Upper lobe of right lung (tissue), 1 donor: ENCODE measurements around the gene IL18BP. TPM values are rescaled to one million over a fixed set of nuclear protein-coding genes. Genes with fewer than 3 reads are reported as not detected.

Experiments
- ATAC-seq: fragments of 200-7000 bp; cut with Tn5 transposase; one replicate; pipeline ENCODE4 v1.9.1; 2020; ENCODE audit warnings: mild to moderate bottlenecking, moderate library complexity
- DNase-seq: peaks from one replicate; pipeline ENCODE4 v3.0.0-alpha.2; 2020
- H3K27ac ChIP-seq: fragments of 200-600 bp; one replicate; pipeline ENCODE4 v1.8.0; 2022
- H3K27me3 ChIP-seq: fragments of 200-600 bp; one replicate; pipeline ENCODE4 v1.8.0; 2022; ENCODE audit warnings: mild to moderate bottlenecking
- H3K36me3 ChIP-seq: fragments of 200-600 bp; one replicate; pipeline ENCODE4 v1.8.0; 2022
- H3K4me1 ChIP-seq: fragments of 200-600 bp; one replicate; pipeline ENCODE4 v1.8.0; 2022
- H3K4me3 ChIP-seq: fragments of 200-600 bp; one replicate; pipeline ENCODE4 v1.8.0; 2022; ENCODE audit warnings: mild to moderate bottlenecking
- H3K9me3 ChIP-seq: fragments of 200-600 bp; one replicate; pipeline ENCODE4 v1.8.0; 2022
- CTCF ChIP-seq: fragments of 200-600 bp; IDR thresholded peaks from one replicate; pipeline ENCODE4 v1.8.0; 2022; ENCODE audit warnings: antibody characterized with exemption
- intact Hi-C: fragments of 100-400 bp; cut with DNase I; formaldehyde crosslinking; loops from one replicate; pipeline ENCODE4 v1.11.0; 2022
- total RNA-seq: library from RNA; stranded (reverse); fragmentation: NEBNext Ultra II Directional; extraction: Animal tissue kit (Norgen Biotek cat#: 25700); gene quantifications from one replicate; pipeline ENCODE4 v1.2.1, GENCODE V29; 2021
- donor health status: DM: no; HTN: yes; CAD: no; lungs with severe emphysema.

The IL18BP gene
- total RNA-seq, 1 donor from 2014 or later: 21.5 TPM

GRCh38 chr11:72013765-72014711 lies 15.3 kb downstream of the IL18BP start:
- Histone ChIP-seq H3K4me1 (peaks cover 13% of the 10 kb centered on the region), H3K36me3 (peaks cover 100% of the 10 kb centered on the region), H3K27me3 (no peaks in the 10 kb centered on the region), H3K4me3 (no peak overlapping the region), H3K9me3 (no peaks in the 10 kb centered on the region), H3K27ac (peak overlapping the region; percentile 36)
- intact Hi-C loops: no loop called here
- no peak for ATAC-seq
- TF ChIP-seq CTCF: no peak
- DNase-seq: peak; percentile 49

- no peak overlapping the region for H3K27ac ChIP-seq
- intact Hi-C loops: loop anchor here (5.0 kb wide), 1 partner anchor 77 kb away; no protein-coding TSS in a partner anchor
These were observed 16.1 kb downstream of the IL18BP start for GRCh38 chr11:72014761-72015320.

GRCh38 chr11:72015511-72016061 lies 16.9 kb downstream of the IL18BP start:
- Histone ChIP-seq H3K9me3 (no peaks in the 10 kb centered on the region), H3K27ac (no peak overlapping the region), H3K4me1 (peaks cover 13% of the 10 kb centered on the region), H3K36me3 (peaks cover 100% of the 10 kb centered on the region), H3K4me3 (no peak overlapping the region), H3K27me3 (no peaks in the 10 kb centered on the region)
- ATAC-seq: no peak
- intact Hi-C loops: loop anchor here (5.0 kb wide), 1 partner anchor 77 kb away; no protein-coding TSS in a partner anchor
- DNase-seq: peak; percentile 53
- peak; percentile 13 for TF ChIP-seq CTCF

More at GRCh38 chr11:72014761-72015320, 16.1 kb downstream of the IL18BP start:
- DNase-seq (peak; percentile 48), ATAC-seq (no peak)
- Histone ChIP-seq H3K9me3 (no peaks in the 10 kb centered on the region), H3K4me3 (no peak overlapping the region), H3K4me1 (peaks cover 13% of the 10 kb centered on the region), H3K27me3 (no peaks in the 10 kb centered on the region), H3K36me3 (peaks cover 100% of the 10 kb centered on the region)
- no peak for TF ChIP-seq CTCF

GRCh38 chr11:72018171-72018570 lies 19.5 kb downstream of the IL18BP start:
- Histone ChIP-seq H3K4me3 (no peak overlapping the region), H3K27ac (no peak overlapping the region), H3K27me3 (no peaks in the 10 kb centered on the region), H3K36me3 (peaks cover 100% of the 10 kb centered on the region), H3K9me3 (no peaks in the 10 kb centered on the region), H3K4me1 (peaks cover 10% of the 10 kb centered on the region)
- peak; percentile 49 for DNase-seq
- no peak for ATAC-seq
- intact Hi-C loops: loop anchor here (5.0 kb wide), 1 partner anchor 74 kb away; no protein-coding TSS in a partner anchor
- TF ChIP-seq CTCF: no peak

- intact Hi-C loops: no loop called here
- H3K27me3 ChIP-seq: no peaks in the 10 kb centered on the region
- no peaks in the 10 kb centered on the region for H3K9me3 ChIP-seq
- peaks cover 86% of the 10 kb centered on the region for H3K36me3 ChIP-seq
- no peak for TF ChIP-seq CTCF
- no peak overlapping the region for H3K4me3 ChIP-seq
- H3K4me1 ChIP-seq: peaks cover 13% of the 10 kb centered on the region
- DNase-seq (no peak), ATAC-seq (no peak)
- no peak overlapping the region for H3K27ac ChIP-seq
These were observed 24.6 kb downstream of the IL18BP start for GRCh38 chr11:72023335-72023734.
